Endothelial cell of umbilical vein (primary cell): Measurements from ENCODE around the gene BIRC6. TPM values are rescaled to one million over a fixed set of nuclear protein-coding genes. Genes with fewer than 3 reads are reported as not detected.

ENCODE experiments used
- BruUV-seq: library from RNA; stranded (reverse); fragments of 400-500 nt; replicated peaks from 2 replicates; lab custom pipeline; 2021; lab: Mats Ljungman, UMichigan
- CTCF ChIA-PET: fragments of 300-600, 350-600 bp; sonication (Branson Sonifier 250); formaldehyde crosslinking; loops from one replicate; lab custom pipeline; 2021; ENCODE audit warnings: antibody characterized with exemption, inconsistent platforms; lab: Charles Lee
- POLR2A ChIA-PET: fragments of 300-600, 350-600 bp; sonication (Branson Sonifier 250); formaldehyde crosslinking; loops from one replicate; lab custom pipeline; 2021; ENCODE audit warnings: antibody characterized with exemption, inconsistent platforms; lab: Charles Lee
- DNase-seq: peaks from one replicate; pipeline ENCODE4 v3.0.0-alpha.2; 2011; ENCODE audit warnings: low read depth, low spot score
- FAIRE-seq: peaks from 2 replicates; lab custom pipeline; 2011; peaks lifted over from hg19 to GRCh38; lab: Jason Lieb, UNC
- H2AFZ ChIP-seq: 2 replicates; pipeline ENCODE4 v1.6.0; 2012; ENCODE audit warnings: low read depth, low read length, control low read depth, inconsistent platforms
- H3K27ac ChIP-seq: 2 replicates; pipeline ENCODE4 v1.5.1; 2011; ENCODE audit warnings: low read depth, mild to moderate bottlenecking, control low read depth, low read length, moderate library complexity; ENCODE audit not compliant: insufficient read depth
- H3K27me3 ChIP-seq, 2 experiments: 2 replicates each; pipeline versions ENCODE4 v1.6.0 to v1.6.1; 2011; ENCODE audit warnings: low read length in 2 of 2, mixed read lengths in 1 of 2; ENCODE audit not compliant: control insufficient read depth in 2 of 2, insufficient read depth in 2 of 2
- H3K36me3 ChIP-seq, 2 experiments: 2 replicates in 1 of 2; 3 replicates in 1 of 2; pipeline ENCODE4 v1.5.1; 2011; ENCODE audit warnings: low read length in 2 of 2, mild to moderate bottlenecking in 1 of 2, moderate library complexity in 1 of 2; ENCODE audit not compliant: control insufficient read depth in 2 of 2, insufficient read depth in 2 of 2; ENCODE audit errors: extremely low read depth in 1 of 2
- H3K4me1 ChIP-seq: 3 replicates; pipeline ENCODE4 v1.5.1; 2011; ENCODE audit warnings: mild to moderate bottlenecking, low read length; ENCODE audit not compliant: control insufficient read depth, insufficient read depth; ENCODE audit errors: extremely low read depth
- H3K4me2 ChIP-seq: 2 replicates; pipeline ENCODE4 v1.6.1; 2011; ENCODE audit warnings: low read length, control low read depth, mixed read lengths; ENCODE audit not compliant: insufficient read depth
- H3K4me3 ChIP-seq, 3 experiments: fragments of 200-600 bp in 1 of 3; sonication (generic), shearing (Covaris generic) in 1 of 3; replicated peaks in 1 of 3; 2 replicates each; pipeline ENCODE4 v1.5.1; 2011 to 2016; ENCODE audit warnings: control low read depth in 3 of 3, low read length in 3 of 3, mild to moderate bottlenecking in 2 of 3, inconsistent platforms in 1 of 3, low read depth in 1 of 3, moderate library complexity in 1 of 3; ENCODE audit not compliant: insufficient read depth in 1 of 3
- H3K79me2 ChIP-seq: 2 replicates; pipeline ENCODE4 v1.6.0; 2012; ENCODE audit warnings: low read length, inconsistent platforms; ENCODE audit not compliant: control insufficient read depth, insufficient read depth
- H3K9ac ChIP-seq: replicated peaks from 2 replicates; pipeline ENCODE3; 2011; ENCODE audit warnings: low read length, control low read depth; ENCODE audit not compliant: insufficient read depth; ENCODE audit errors: extremely low read depth
- H3K9me1 ChIP-seq: replicated peaks from 3 replicates; pipeline ENCODE4 v1.6.0; 2011; ENCODE audit warnings: mild to moderate bottlenecking, low read length; ENCODE audit not compliant: control insufficient read depth, insufficient read depth; ENCODE audit errors: extremely low read depth
- H3K9me3 ChIP-seq: replicated peaks from 2 replicates; pipeline ENCODE4 v1.5.1; 2012; ENCODE audit warnings: low read length, inconsistent platforms; ENCODE audit not compliant: control insufficient read depth, insufficient read depth
- H4K20me1 ChIP-seq: replicated peaks from 2 replicates; pipeline ENCODE3; 2011; ENCODE audit warnings: mild to moderate bottlenecking, low read length; ENCODE audit not compliant: control insufficient read depth, insufficient read depth; ENCODE audit errors: extremely low read depth
- EZH2 ChIP-seq: IDR thresholded peaks from 2 replicates; pipeline ENCODE4 v1.6.1; 2012; ENCODE audit warnings: borderline replicate concordance, low read depth, mild to moderate bottlenecking, moderate library complexity, low read length, inconsistent platforms; ENCODE audit not compliant: severe bottlenecking
- FOS ChIP-seq: IDR thresholded peaks from 2 replicates; pipeline ENCODE4 v1.6.1; 2011; ENCODE audit warnings: mild to moderate bottlenecking, low read length, moderate library complexity, borderline replicate concordance; ENCODE audit not compliant: insufficient read depth
- GATA2 ChIP-seq: IDR thresholded peaks from 2 replicates; pipeline ENCODE4 v1.7.0; 2011; ENCODE audit warnings: low read depth, mild to moderate bottlenecking, moderate library complexity, mixed read lengths, low read length; ENCODE audit not compliant: insufficient read length, insufficient read depth
- JUN ChIP-seq: IDR thresholded peaks from 2 replicates; pipeline ENCODE4 v1.6.1; 2011; ENCODE audit warnings: borderline replicate concordance, low read depth; ENCODE audit not compliant: insufficient read length, insufficient read depth
- MYC ChIP-seq: IDR thresholded peaks from one replicate; pipeline ENCODE4 v1.6.1; 2011; ENCODE audit warnings: mild to moderate bottlenecking, low read depth, low read length
- POLR2A ChIP-seq: IDR thresholded peaks from 2 replicates; pipeline ENCODE4 v1.6.1; 2012; ENCODE audit warnings: low read depth, mild to moderate bottlenecking, control low read depth, low read length
- POLR2AphosphoS5 ChIP-seq: IDR thresholded peaks from 2 replicates; pipeline ENCODE4 v1.6.1; 2012; ENCODE audit warnings: low read depth, mild to moderate bottlenecking, control low read depth, low read length, moderate library complexity; ENCODE audit not compliant: insufficient read depth
- dilution Hi-C: fragments of 300-500 bp; cut with MboI; formaldehyde crosslinking; loops from one replicate; pipeline ENCODE4 v1.15.0; 2019; ENCODE audit warnings: low sequenced_read_pairs; ENCODE audit not compliant: extremely low pct_ligation_motif_present
- intact Hi-C: fragments of 100-400 bp; cut with micrococcal nuclease; formaldehyde crosslinking; loops from one replicate; pipeline ENCODE4 v1.10.0; 2022
- polyA plus RNA-seq, 4 experiments: library from polyadenylated mRNA; depleted of rRNA in 3 of 4; stranded (reverse) in 3 of 4; unstranded in 1 of 4; fragments of >200 nt; gene quantifications; 2 replicates each; pipeline versions ENCODE4 v1.2.1 to v1.2.3, GENCODE V29; 2011 to 2012; ENCODE audit warnings: missing spikeins in 1 of 4
- total RNA-seq: library from RNA; stranded (reverse); gene quantifications from 2 replicates; pipeline ENCODE4 v1.2.3, GENCODE V29; 2021
- TF ChIP-seq, protein P1 (sequence below): IDR thresholded peaks from 2 replicates; pipeline ENCODE4 v1.6.1; 2011; ENCODE audit not compliant: insufficient read depth, insufficient read length
- TF ChIP-seq, protein P2 (sequence below), 2 donors: IDR thresholded peaks; 1 replicate in 1 of 2; 2 replicates in 1 of 2; pipeline ENCODE4 v1.5.1; 2011; ENCODE audit warnings: low read length in 2 of 2, mild to moderate bottlenecking in 2 of 2, moderate library complexity in 2 of 2, control low read depth in 1 of 2, inconsistent platforms in 1 of 2, low read depth in 1 of 2; ENCODE audit not compliant: insufficient read depth in 1 of 2; ENCODE audit errors: extremely low read depth in 1 of 2

The BIRC6 gene
- total and polyA plus RNA-seq, 2 donors (not counting 3 experiments of a cell fraction or from before 2014, with no cell fraction given): 34.2 to 83.1 TPM

DNA sequence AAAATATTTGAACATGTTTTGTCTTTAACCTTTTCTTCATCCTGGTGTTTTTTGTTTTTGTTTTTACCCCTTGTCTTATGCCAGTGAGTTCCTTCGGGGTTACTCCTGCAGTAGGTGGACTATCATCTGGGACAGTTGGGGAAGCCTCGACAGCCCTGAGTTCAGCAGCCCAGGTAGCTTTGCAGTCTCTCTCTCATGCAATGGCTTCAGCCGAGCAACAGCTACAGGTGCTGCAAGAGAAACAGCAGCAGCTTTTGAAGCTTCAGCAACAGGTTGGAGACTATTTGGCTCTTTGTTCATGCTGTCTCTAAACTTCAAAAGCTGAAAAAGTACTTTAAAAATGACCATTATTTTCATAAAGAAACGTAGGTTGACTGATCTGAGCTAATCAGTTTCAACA, 106.3 kb downstream of the BIRC6 start:
- TF ChIP-seq MYC (no peak), POLR2AphosphoS5 (no peak), EZH2 (no peak)
- ChIA-PET POLR2A (no interaction called here), CTCF (no interaction called here)
- no peaks in the 10 kb centered on the region for H3K9me3 ChIP-seq
- H4K20me1 ChIP-seq: peaks cover 2% of the 10 kb centered on the region
- FAIRE-seq (no peak), DNase-seq (no peak)
- no peak overlapping the region for H3K27ac ChIP-seq
- no peaks in the 10 kb centered on the region for H3K27me3 ChIP-seq
- H3K36me3 ChIP-seq: peaks cover 7 to 10% of the 10 kb centered on the region in 2 experiments
- H3K4me2 ChIP-seq: no peak overlapping the region
- peaks cover 12% of the 10 kb centered on the region for H3K79me2 ChIP-seq
- dilution Hi-C loops (no loop called here), intact Hi-C loops (no loop called here)
- no peak overlapping the region for H3K4me3 ChIP-seq
- no peak overlapping the region for H3K9ac ChIP-seq
- H3K4me1 ChIP-seq: no peaks in the 10 kb centered on the region
- BruUV-seq: no TSS peak
- H3K9me1 ChIP-seq: no peaks in the 10 kb centered on the region
- no peak overlapping the region for H2AFZ ChIP-seq

DNA sequence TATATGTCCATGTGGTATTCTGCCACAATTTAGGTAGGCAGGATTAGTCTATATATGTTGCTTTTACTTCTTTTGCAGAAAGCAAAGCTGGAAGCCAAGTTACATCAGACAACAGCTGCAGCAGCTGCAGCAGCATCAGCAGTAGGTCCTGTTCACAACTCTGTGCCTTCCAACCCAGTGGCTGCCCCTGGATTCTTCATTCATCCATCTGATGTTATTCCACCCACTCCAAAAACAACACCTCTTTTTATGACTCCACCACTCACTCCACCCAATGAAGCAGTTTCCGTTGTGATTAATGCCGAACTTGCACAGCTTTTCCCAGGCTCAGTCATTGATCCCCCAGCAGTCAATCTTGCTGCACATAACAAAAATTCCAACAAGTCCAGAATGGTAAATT, 107.6 kb downstream of the BIRC6 start:
- H2AFZ ChIP-seq: no peak overlapping the region
- H3K36me3 ChIP-seq: peaks cover 9 to 13% of the 10 kb centered on the region in 2 experiments
- no peaks in the 10 kb centered on the region for H3K27me3 ChIP-seq
- BruUV-seq: no TSS peak
- no peak overlapping the region for H3K27ac ChIP-seq
- no peak overlapping the region for H3K9ac ChIP-seq
- H3K4me2 ChIP-seq: no peak overlapping the region
- ChIA-PET POLR2A (no interaction called here), CTCF (no interaction called here)
- H4K20me1 ChIP-seq: peaks cover 2% of the 10 kb centered on the region
- dilution Hi-C loops: no loop called here
- peaks cover 7% of the 10 kb centered on the region for H3K79me2 ChIP-seq
- DNase-seq (no peak), FAIRE-seq (no peak)
- H3K9me1 ChIP-seq: no peaks in the 10 kb centered on the region
- TF ChIP-seq GATA2 (no peak), MYC (no peak), EZH2 (no peak), JUN (no peak), POLR2A (no peak), POLR2AphosphoS5 (no peak), FOS (no peak)
- TF ChIP-seq, protein P1, sequence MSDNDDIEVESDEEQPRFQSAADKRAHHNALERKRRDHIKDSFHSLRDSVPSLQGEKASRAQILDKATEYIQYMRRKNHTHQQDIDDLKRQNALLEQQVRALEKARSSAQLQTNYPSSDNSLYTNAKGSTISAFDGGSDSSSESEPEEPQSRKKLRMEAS: no peak
- TF ChIP-seq, protein P2, sequence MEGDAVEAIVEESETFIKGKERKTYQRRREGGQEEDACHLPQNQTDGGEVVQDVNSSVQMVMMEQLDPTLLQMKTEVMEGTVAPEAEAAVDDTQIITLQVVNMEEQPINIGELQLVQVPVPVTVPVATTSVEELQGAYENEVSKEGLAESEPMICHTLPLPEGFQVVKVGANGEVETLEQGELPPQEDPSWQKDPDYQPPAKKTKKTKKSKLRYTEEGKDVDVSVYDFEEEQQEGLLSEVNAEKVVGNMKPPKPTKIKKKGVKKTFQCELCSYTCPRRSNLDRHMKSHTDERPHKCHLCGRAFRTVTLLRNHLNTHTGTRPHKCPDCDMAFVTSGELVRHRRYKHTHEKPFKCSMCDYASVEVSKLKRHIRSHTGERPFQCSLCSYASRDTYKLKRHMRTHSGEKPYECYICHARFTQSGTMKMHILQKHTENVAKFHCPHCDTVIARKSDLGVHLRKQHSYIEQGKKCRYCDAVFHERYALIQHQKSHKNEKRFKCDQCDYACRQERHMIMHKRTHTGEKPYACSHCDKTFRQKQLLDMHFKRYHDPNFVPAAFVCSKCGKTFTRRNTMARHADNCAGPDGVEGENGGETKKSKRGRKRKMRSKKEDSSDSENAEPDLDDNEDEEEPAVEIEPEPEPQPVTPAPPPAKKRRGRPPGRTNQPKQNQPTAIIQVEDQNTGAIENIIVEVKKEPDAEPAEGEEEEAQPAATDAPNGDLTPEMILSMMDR (IDR thresholded peaks at IDR 0.05; ENCODE audit: extremely low read depth in 1 of 2, insufficient read depth in 1 of 2, low read depth in 1 of 2, low read length in 2 of 2): no peak
- H3K9me3 ChIP-seq: no peaks in the 10 kb centered on the region
- no peak overlapping the region for H3K4me3 ChIP-seq
- no peaks in the 10 kb centered on the region for H3K4me1 ChIP-seq
- intact Hi-C loops: no loop called here
